ENCODE measurements around the gene LTBP1. TPM values are rescaled to one million over a fixed set of nuclear protein-coding genes. Genes with fewer than 3 reads are reported as not detected.

LTBP1 gene
- total RNA-seq, 1 experiment from 2014 or later, result 28.5 TPM

DNA sequence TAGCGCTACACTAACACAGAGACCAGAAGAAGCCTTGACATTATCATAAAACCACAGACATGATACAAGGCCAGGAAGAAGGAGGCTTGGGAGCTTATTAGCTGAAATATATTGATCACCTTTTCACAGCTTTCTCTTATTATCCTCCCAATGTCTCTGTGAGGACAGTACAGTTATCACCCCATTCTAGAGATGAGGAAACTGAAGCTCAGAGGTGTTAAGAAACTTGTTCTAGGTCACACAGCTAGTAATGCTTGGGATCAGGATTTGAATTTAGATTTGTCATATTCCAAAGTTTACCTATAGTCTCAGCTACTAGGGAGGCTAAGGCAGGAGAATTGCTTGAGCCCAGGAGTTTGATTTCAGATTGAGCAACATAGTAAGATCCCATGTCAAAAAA is 44.6 kb upstream of the LTBP1 start:
- H3K79me2 ChIP-seq (ENCODE audit: insufficient read depth, low read length), result no peaks in the 10 kb centered on the region
- no peak overlapping the region for H2BK20ac ChIP-seq (ENCODE audit: low read depth, low read length, poor library complexity, severe bottlenecking)
- no peak overlapping the region for H2BK5ac ChIP-seq (ENCODE audit: insufficient read length, low read length)
- no peak overlapping the region for H3K9ac ChIP-seq (ENCODE audit: extremely low read depth, insufficient read length, low read length)
- no peak overlapping the region for H4K8ac ChIP-seq (replicated peaks; ENCODE audit: insufficient read length, low read depth, low read length)
- H3K56ac ChIP-seq (ENCODE audit: insufficient read length, low read depth, low read length), result no peak overlapping the region
- peaks cover 5% of the 10 kb centered on the region for H3K27me3 Mint-ChIP-seq (ENCODE audit: low read depth)
- no peaks in the 10 kb centered on the region for H3K23me2 ChIP-seq (ENCODE audit: insufficient read length, low read depth, low read length, poor library complexity, severe bottlenecking)
- H3K18ac ChIP-seq (ENCODE audit: insufficient read length, low read depth, low read length), result no peak overlapping the region
- H3K23ac ChIP-seq (ENCODE audit: insufficient read length, low read depth, low read length), result no peak overlapping the region
- no peak overlapping the region for H3K4me2 ChIP-seq (ENCODE audit: insufficient read depth, insufficient read length, low read length)
- H3K27ac Mint-ChIP-seq, result no peak overlapping the region
- H2BK120ac ChIP-seq (ENCODE audit: low read depth, low read length, poor library complexity, severe bottlenecking), result no peak overlapping the region
- peaks cover 0 to 3% of the 10 kb centered on the region in 2 experiments; a peak in 2 of 4 replicates for H3K4me1 Mint-ChIP-seq
- H2AK5ac ChIP-seq (ENCODE audit: insufficient read length, low read length), result no peak overlapping the region
- H3K27ac ChIP-seq (ENCODE audit: insufficient read length, low read depth, low read length), result no peak overlapping the region
- H3K4me3 Mint-ChIP-seq, result no peak overlapping the region
- no peak overlapping the region for H2BK12ac ChIP-seq (ENCODE audit: insufficient read length, low read depth, low read length)
- H2AFZ ChIP-seq (ENCODE audit: low read length), result no peak overlapping the region
- H3K27me3 ChIP-seq (ENCODE audit: insufficient read depth, low read length), result no peaks in the 10 kb centered on the region
- no peak for TF ChIP-seq CTCF (conservative IDR thresholded peaks at IDR 0.05)
- H3K9me3 Mint-ChIP-seq, result peaks cover under 1 to 2% of the 10 kb centered on the region in 2 experiments; a peak in 4 of 5 replicates
- no CpG with 5 or more reads among the region's 1 CpG for WGBS (ENCODE audit: extremely low coverage, insufficient read length, low lambda C conversion rate)
- no peaks in the 10 kb centered on the region for H3K9me3 ChIP-seq (ENCODE audit: control insufficient read depth, low read depth, low read length)
- no peak for DNase-seq
- H3K79me1 ChIP-seq (ENCODE audit: insufficient read depth, low read depth, low read length, poor library complexity, severe bottlenecking), result no peaks in the 10 kb centered on the region
- no peak overlapping the region for H3K14ac ChIP-seq (ENCODE audit: insufficient read depth, low read length)
- H2BK15ac ChIP-seq (ENCODE audit: low read depth, low read length), result no peak overlapping the region
- H3K36me3 Mint-ChIP-seq (ENCODE audit: insufficient read depth in 1 of 3, low read depth in 3 of 3), result peaks cover 0 to 3% (median 3%) of the 10 kb centered on the region in 3 experiments; a peak in 3 of 7 replicates
- H3K4me1 ChIP-seq (ENCODE audit: insufficient read depth, low read length), result no peaks in the 10 kb centered on the region
- H4K91ac ChIP-seq (ENCODE audit: insufficient read length, low read depth, low read length), result no peak overlapping the region
- H3K4ac ChIP-seq (ENCODE audit: low read depth, low read length), result no peak overlapping the region
- H3T11ph ChIP-seq (ENCODE audit: low read length), result no peak overlapping the region
- H4K20me1 ChIP-seq (ENCODE audit: control insufficient read depth, insufficient read depth, insufficient read length), result no peaks in the 10 kb centered on the region
- no peak overlapping the region for H4K5ac ChIP-seq (ENCODE audit: insufficient read length, low read depth, low read length)
